ENCODE results near the gene AMELX. TPM values are rescaled to one million over a fixed set of nuclear protein-coding genes. Genes with fewer than 3 reads are reported as not detected.

The AMELX gene
- not detected for total RNA-seq

DNA sequence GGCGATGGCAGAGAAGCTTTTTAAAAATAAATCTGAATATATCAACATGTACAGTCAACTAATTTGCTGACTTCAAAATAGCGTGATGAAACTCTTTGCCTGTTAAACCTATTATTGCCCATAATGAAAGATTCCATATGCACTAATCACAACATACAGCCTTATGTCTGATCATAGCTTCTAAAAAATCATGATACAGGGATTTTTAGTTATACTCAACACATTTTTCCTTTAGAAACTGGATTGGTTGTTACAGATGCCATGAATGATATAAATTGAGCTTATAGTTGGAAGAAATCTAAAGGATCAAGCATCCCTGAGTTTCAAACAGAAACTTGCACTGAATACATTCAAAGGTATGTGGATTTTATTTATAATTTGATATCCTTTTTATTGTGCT is at the start of gene AMELX:
Gene AMELX (plus strand): TSS at position 301 of the 400 bp plus-strand sequence. CDS start 1,376 bp downstream, outside the sequence.
- 63% methylated on average over 2 of the region's 2 CpGs for WGBS
- no peak for TF ChIP-seq POLR2A (IDR thresholded peaks at IDR 0.05)
- TF ChIP-seq, protein P1, sequence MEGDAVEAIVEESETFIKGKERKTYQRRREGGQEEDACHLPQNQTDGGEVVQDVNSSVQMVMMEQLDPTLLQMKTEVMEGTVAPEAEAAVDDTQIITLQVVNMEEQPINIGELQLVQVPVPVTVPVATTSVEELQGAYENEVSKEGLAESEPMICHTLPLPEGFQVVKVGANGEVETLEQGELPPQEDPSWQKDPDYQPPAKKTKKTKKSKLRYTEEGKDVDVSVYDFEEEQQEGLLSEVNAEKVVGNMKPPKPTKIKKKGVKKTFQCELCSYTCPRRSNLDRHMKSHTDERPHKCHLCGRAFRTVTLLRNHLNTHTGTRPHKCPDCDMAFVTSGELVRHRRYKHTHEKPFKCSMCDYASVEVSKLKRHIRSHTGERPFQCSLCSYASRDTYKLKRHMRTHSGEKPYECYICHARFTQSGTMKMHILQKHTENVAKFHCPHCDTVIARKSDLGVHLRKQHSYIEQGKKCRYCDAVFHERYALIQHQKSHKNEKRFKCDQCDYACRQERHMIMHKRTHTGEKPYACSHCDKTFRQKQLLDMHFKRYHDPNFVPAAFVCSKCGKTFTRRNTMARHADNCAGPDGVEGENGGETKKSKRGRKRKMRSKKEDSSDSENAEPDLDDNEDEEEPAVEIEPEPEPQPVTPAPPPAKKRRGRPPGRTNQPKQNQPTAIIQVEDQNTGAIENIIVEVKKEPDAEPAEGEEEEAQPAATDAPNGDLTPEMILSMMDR (IDR thresholded peaks at IDR 0.05), result no peak
- TF ChIP-seq POLR2AphosphoS5 (IDR thresholded peaks at IDR 0.05), result no peak
- TF ChIP-seq EP300 (IDR thresholded peaks at IDR 0.05), result no peak
- no peaks in the 10 kb centered on the region for H3K4me1 ChIP-seq
- no peaks in the 10 kb centered on the region for H3K36me3 ChIP-seq
- no peak for DNase-seq (ENCODE audit: low spot score in 2 of 2)
- H3K4me3 ChIP-seq, result no peak within 1 kb of the TSS
- H3K27me3 ChIP-seq, result no peaks in the 10 kb centered on the region
- H3K27ac ChIP-seq, result no peak within 1 kb of the TSS
- no peaks in the 10 kb centered on the region for H3K9me3 ChIP-seq

DNA sequence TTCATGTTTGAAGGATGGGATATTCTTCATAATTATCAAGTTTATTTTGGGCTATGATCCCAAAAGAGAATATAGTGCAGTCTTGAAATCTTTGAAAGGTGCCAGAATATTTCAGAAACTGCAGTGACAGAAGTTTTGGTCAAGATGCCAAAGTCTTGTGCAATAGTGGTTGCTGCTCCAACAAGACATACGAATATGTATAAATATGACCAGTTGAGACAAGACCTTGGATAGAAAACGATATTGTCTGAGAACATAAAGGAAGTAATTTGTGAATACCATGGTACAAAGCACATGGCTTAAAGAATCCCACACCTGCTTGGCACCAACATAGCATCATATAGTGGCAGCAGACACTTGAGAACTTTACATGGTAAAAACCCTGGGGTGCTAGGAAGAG is 48.6 kb upstream of the AMELX start:
- Histone ChIP-seq H3K9me3 (no peaks in the 10 kb centered on the region), H3K4me1 (peaks cover 12% of the 10 kb centered on the region), H3K27ac (no peak overlapping the region), H3K36me3 (no peaks in the 10 kb centered on the region), H3K27me3 (no peaks in the 10 kb centered on the region), H3K4me3 (no peak overlapping the region)
- 11% methylated on average over 2 of the region's 2 CpGs for WGBS
- no peak for DNase-seq (ENCODE audit: low spot score in 2 of 2)
- TF ChIP-seq POLR2AphosphoS5 (IDR thresholded peaks at IDR 0.05) (peak in 1 of 3 donors; percentile 56), POLR2A (IDR thresholded peaks at IDR 0.05) (no peak)

DNA sequence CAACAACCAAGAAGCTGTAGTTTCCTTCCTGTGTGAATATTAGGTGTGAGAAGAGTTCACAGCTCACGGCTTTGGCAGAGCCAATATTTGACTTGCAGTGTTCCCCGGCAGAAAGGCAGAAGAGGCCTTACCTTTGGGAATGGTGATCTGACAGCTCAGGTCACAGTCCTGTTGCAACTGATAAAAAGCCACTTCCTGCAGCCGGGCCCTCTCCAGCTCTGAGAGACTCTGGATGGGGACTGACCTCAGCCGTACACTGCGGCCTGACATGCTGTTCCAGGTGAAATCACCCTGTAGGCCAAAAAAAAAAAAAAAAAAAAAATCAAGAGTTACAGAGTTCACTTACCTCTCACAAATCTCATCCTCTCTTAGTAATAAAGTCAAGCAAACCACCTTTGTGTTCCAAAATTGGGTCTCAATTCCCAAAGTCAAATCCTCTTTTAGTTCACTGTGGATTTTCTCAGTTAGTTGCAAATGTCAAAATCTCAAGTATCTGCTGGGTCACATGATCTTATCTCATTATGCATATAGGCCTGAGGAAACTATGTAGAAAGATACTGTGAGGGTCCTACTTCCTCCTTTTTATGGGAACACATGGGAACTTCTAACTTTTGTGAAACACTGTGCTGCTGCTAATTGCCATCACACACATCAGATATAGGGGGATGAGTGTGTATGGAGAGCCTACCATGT is 38.6 kb upstream of the AMELX start:
- no peak for DNase-seq (ENCODE audit: low spot score in 2 of 2)
- H3K27ac ChIP-seq, result no peak overlapping the region
- TF ChIP-seq POLR2A (IDR thresholded peaks at IDR 0.05) (no peak), POLR2AphosphoS5 (IDR thresholded peaks at IDR 0.05) (no peak), EP300 (IDR thresholded peaks at IDR 0.05) (no peak)
- TF ChIP-seq, protein P1 (IDR thresholded peaks at IDR 0.05), result no peak
- no peaks in the 10 kb centered on the region for H3K9me3 ChIP-seq
- no peaks in the 10 kb centered on the region for H3K36me3 ChIP-seq
- H3K4me3 ChIP-seq, result no peak overlapping the region
- WGBS, result 90% methylated on average over 5 of the region's 5 CpGs
- no peaks in the 10 kb centered on the region for H3K4me1 ChIP-seq
- no peaks in the 10 kb centered on the region for H3K27me3 ChIP-seq

DNA sequence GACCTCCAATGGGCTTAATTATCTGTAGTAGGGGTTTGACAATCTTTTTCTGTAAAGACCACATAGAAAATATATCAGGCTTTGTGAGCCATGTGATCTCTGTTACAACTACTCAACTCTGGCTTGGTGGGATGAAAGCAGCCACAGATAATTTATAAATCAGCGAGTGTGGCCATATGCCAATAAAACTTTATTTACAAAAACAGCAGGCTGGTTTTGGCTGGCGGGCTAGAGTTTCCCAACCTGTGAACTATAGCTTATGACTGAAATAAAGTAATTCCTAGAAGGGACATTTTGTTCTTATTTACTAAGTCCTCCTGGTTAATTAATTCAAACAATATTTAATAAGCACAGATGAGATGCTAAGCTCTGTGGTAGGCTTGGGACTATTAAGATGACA is 35.9 kb upstream of the AMELX start:
- no peaks in the 10 kb centered on the region for H3K36me3 ChIP-seq
- H3K4me3 ChIP-seq, result no peak overlapping the region
- TF ChIP-seq EP300 (IDR thresholded peaks at IDR 0.05) (no peak), POLR2AphosphoS5 (IDR thresholded peaks at IDR 0.05) (no peak), POLR2A (IDR thresholded peaks at IDR 0.05) (no peak)
- TF ChIP-seq, protein P1 (IDR thresholded peaks at IDR 0.05), result no peak
- H3K27ac ChIP-seq, result no peak overlapping the region
- no peaks in the 10 kb centered on the region for H3K9me3 ChIP-seq
- no peaks in the 10 kb centered on the region for H3K4me1 ChIP-seq
- no peak for DNase-seq (ENCODE audit: low spot score in 2 of 2)
- 75% methylated on average over 2 of the region's 2 CpGs for WGBS
- no peaks in the 10 kb centered on the region for H3K27me3 ChIP-seq

DNA sequence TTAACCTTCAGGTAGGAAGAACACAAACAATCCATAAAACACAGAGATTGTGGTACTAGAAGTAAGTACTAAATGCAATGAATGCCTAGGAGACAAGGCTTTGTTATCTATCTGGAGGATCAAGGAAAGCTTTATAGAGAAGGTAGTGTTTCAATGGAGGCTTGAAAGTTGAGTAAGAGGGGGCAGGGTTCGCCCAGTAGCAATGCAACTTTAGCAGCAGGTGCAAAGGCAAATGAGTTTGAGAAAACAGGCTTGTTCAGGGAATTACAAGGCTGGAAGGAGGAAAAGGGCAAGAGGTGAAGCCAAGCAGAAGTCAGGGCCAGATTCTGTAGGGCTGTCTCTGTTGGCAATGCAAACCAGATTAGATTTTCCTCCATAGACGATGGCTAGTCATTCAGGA is 35.5 kb upstream of the AMELX start:
- Histone ChIP-seq H3K27me3 (no peaks in the 10 kb centered on the region), H3K27ac (no peak overlapping the region), H3K4me3 (no peak overlapping the region), H3K4me1 (no peaks in the 10 kb centered on the region), H3K36me3 (no peaks in the 10 kb centered on the region), H3K9me3 (no peaks in the 10 kb centered on the region)
- DNase-seq (ENCODE audit: low spot score in 2 of 2), result no peak
- 65% methylated on average over 2 of the region's 2 CpGs for WGBS
- TF ChIP-seq POLR2AphosphoS5 (IDR thresholded peaks at IDR 0.05), result no peak
- TF ChIP-seq POLR2A (IDR thresholded peaks at IDR 0.05), result no peak

DNA sequence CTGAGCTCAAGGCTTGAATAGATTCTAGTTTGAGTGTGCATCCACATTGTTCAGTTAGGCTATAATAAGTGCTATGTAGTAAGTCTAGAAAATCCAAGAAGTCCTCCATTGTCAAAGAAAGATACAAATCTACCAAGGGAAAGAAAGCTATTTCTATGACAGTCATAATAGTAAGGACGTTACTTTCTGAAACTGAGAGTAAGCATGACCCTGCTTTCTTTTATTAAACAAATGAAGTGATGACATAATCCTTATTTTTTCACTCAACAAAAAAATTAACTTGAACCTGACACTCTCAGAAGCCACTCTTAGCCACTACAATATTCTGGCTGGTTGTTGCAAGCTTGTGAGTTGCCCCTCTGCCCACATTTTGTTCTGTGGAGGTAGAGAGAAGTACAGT is 33.8 kb upstream of the AMELX start:
- DNase-seq (ENCODE audit: low spot score in 2 of 2), result no peak
- H3K4me1 ChIP-seq, result no peaks in the 10 kb centered on the region
- H3K27ac ChIP-seq, result no peak overlapping the region
- H3K9me3 ChIP-seq, result no peaks in the 10 kb centered on the region
- no peak for TF ChIP-seq POLR2AphosphoS5 (IDR thresholded peaks at IDR 0.05)
- TF ChIP-seq POLR2A (IDR thresholded peaks at IDR 0.05), result no peak
- TF ChIP-seq, protein P1 (IDR thresholded peaks at IDR 0.05), result no peak
- TF ChIP-seq EP300 (IDR thresholded peaks at IDR 0.05), result no peak
- no peaks in the 10 kb centered on the region for H3K27me3 ChIP-seq
- whole genome bisulfite sequencing, result 53% methylated on average over 1 of the region's 1 CpG
- H3K4me3 ChIP-seq, result no peak overlapping the region
- H3K36me3 ChIP-seq, result no peaks in the 10 kb centered on the region

Data from suprapubic skin (tissue), 4 donors.